WTC11 (cell line): ENCODE results near the gene PLCD1. TPM values are rescaled to one million over a fixed set of nuclear protein-coding genes. Genes with fewer than 3 reads are reported as not detected.

ENCODE experiments used
- ATAC-seq: fragments of 200-7000 bp; cut with Tn5 transposase; 2 replicates; pipeline ENCODE4 v1.10.0; 2021; ENCODE audit warnings: mild to moderate bottlenecking, moderate library complexity
- CTCF ChIA-PET: fragments of 300-600 bp; sonication (Branson Sonifier 250); formaldehyde crosslinking; loops from one replicate; lab custom pipeline; 2021; ENCODE audit warnings: antibody characterized with exemption; lab: Charles Lee
- POLR2A ChIA-PET: fragments of 350-600 bp; sonication (Branson Sonifier 250); formaldehyde crosslinking; loops from one replicate; lab custom pipeline; 2021; ENCODE audit warnings: antibody characterized with exemption; lab: Charles Lee
- DNase-seq: peaks from one replicate; pipeline ENCODE4 v3.0.0; 2021; ENCODE audit warnings: low spot score
- H3K27ac Mint-ChIP-seq: 2 replicates; pipeline ENCODE4 v1.8.0; 2021; ENCODE audit warnings: mixed read lengths
- H3K27me3 Mint-ChIP-seq: 2 replicates; pipeline ENCODE4 v1.8.0; 2021; ENCODE audit warnings: low read depth, mild to moderate bottlenecking, moderate library complexity, mixed read lengths
- H3K36me3 Mint-ChIP-seq: 2 replicates; pipeline ENCODE4 v1.8.0; 2021; ENCODE audit warnings: mixed read lengths
- H3K4me1 Mint-ChIP-seq: 2 replicates; pipeline ENCODE4 v1.8.0; 2022; ENCODE audit warnings: mixed read lengths
- H3K4me3 Mint-ChIP-seq: 2 replicates; pipeline ENCODE4 v1.8.0; 2021; ENCODE audit warnings: mild to moderate bottlenecking, moderate library complexity, mixed read lengths
- H3K9me3 Mint-ChIP-seq: 2 replicates; pipeline ENCODE4 v1.8.0; 2021; ENCODE audit warnings: mixed read lengths
- AFF4 ChIP-seq: sonication (generic); formaldehyde crosslinking; IDR thresholded peaks from 2 replicates; pipeline ENCODE4 v1.8.1; 2023; ENCODE audit warnings: mild to moderate bottlenecking, missing genetic modification reagents, borderline replicate concordance
- ATF3 ChIP-seq: sonication (generic); formaldehyde crosslinking; conservative IDR thresholded peaks from 2 replicates; pipeline ENCODE4 v1.8.1; 2022; ENCODE audit warnings: mild to moderate bottlenecking, missing genetic modification reagents
- ELF4 ChIP-seq: sonication (generic); formaldehyde crosslinking; IDR thresholded peaks from 2 replicates; pipeline ENCODE4 v1.8.1; 2022; ENCODE audit warnings: low read depth, mild to moderate bottlenecking, moderate library complexity, missing genetic modification reagents
- ERG ChIP-seq: fragments of 250-450 bp; sonication (Bioruptor Pico); IDR thresholded peaks from 2 replicates; pipeline ENCODE4 v1.8.0; 2021; ENCODE audit warnings: mild to moderate bottlenecking
- FOXJ3 ChIP-seq: sonication (generic); formaldehyde crosslinking; IDR thresholded peaks from 2 replicates; pipeline ENCODE4 v1.9.0; 2021; ENCODE audit warnings: missing genetic modification reagents, mild to moderate bottlenecking, borderline replicate concordance
- HMGXB4 ChIP-seq: sonication (generic); formaldehyde crosslinking; IDR thresholded peaks from 2 replicates; pipeline ENCODE4 v1.8.1; 2023; ENCODE audit warnings: mild to moderate bottlenecking, moderate library complexity, missing genetic modification reagents
- IRF2 ChIP-seq: sonication (generic); formaldehyde crosslinking; IDR thresholded peaks from 2 replicates; pipeline ENCODE4 v1.8.0; 2022; ENCODE audit warnings: low read depth, missing genetic modification reagents, borderline replicate concordance
- JAZF1 ChIP-seq: fragments of 250-450 bp; sonication (Bioruptor Pico); IDR thresholded peaks from 2 replicates; pipeline ENCODE4 v1.9.0; 2021; ENCODE audit warnings: moderate library complexity, mild to moderate bottlenecking, inconsistent platforms
- MAX ChIP-seq: sonication (generic); formaldehyde crosslinking; IDR thresholded peaks from 2 replicates; pipeline ENCODE4 v1.8.0; 2022; ENCODE audit warnings: mild to moderate bottlenecking, missing genetic modification reagents
- MXD4 ChIP-seq: fragments of 250-450 bp; sonication (Bioruptor Pico); IDR thresholded peaks from 2 replicates; pipeline ENCODE4 v1.8.0; 2021; ENCODE audit warnings: mild to moderate bottlenecking, moderate library complexity, borderline replicate concordance
- NR2C2 ChIP-seq: sonication (generic); formaldehyde crosslinking; IDR thresholded peaks from 2 replicates; pipeline ENCODE4 v1.8.0; 2022; ENCODE audit warnings: mild to moderate bottlenecking, missing genetic modification reagents
- NR3C1 ChIP-seq: sonication (generic); formaldehyde crosslinking; conservative IDR thresholded peaks from 2 replicates; pipeline ENCODE4 v1.8.1; 2023; ENCODE audit warnings: low read depth, mild to moderate bottlenecking, missing genetic modification reagents
- SMAD3 ChIP-seq: sonication (generic); formaldehyde crosslinking; IDR thresholded peaks from 2 replicates; pipeline ENCODE4 v1.8.0; 2022; ENCODE audit warnings: missing genetic modification reagents, mild to moderate bottlenecking, borderline replicate concordance
- SMAD4 ChIP-seq: sonication (generic); formaldehyde crosslinking; IDR thresholded peaks from 2 replicates; pipeline ENCODE4 v1.8.0; 2022; ENCODE audit warnings: mild to moderate bottlenecking, missing genetic modification reagents
- STAT6 ChIP-seq: sonication (generic); formaldehyde crosslinking; conservative IDR thresholded peaks from 2 replicates; pipeline ENCODE4 v1.8.1; 2023; ENCODE audit warnings: mild to moderate bottlenecking, low read depth, missing genetic modification reagents, moderate library complexity
- TEAD1 ChIP-seq: sonication (generic); formaldehyde crosslinking; IDR thresholded peaks from 2 replicates; pipeline ENCODE4 v1.8.0; 2022; ENCODE audit warnings: mild to moderate bottlenecking, missing genetic modification reagents
- ZBTB43 ChIP-seq: sonication (generic); formaldehyde crosslinking; IDR thresholded peaks from 2 replicates; pipeline ENCODE4 v1.8.1; 2023; ENCODE audit warnings: mild to moderate bottlenecking, missing genetic modification reagents
- ZNF121 ChIP-seq: sonication (generic); formaldehyde crosslinking; IDR thresholded peaks from 2 replicates; pipeline ENCODE4 v1.8.0; 2023; ENCODE audit warnings: missing genetic modification reagents
- ZNF317 ChIP-seq: sonication (generic); formaldehyde crosslinking; IDR thresholded peaks from 2 replicates; pipeline ENCODE4 v1.8.1; 2023; ENCODE audit warnings: low read depth, mild to moderate bottlenecking, moderate library complexity, missing genetic modification reagents, borderline replicate concordance
- total RNA-seq: library from RNA; stranded (reverse); gene quantifications from 3 replicates; pipeline ENCODE4 v1.2.3, GENCODE V29; 2021

PLCD1 gene
- total RNA-seq, 1 experiment from 2014 or later = 29.9 TPM

- CTCF ChIA-PET = interaction anchor here (0.6 to 3.6 kb wide), 10 partner anchors 11 to 493 kb away, joined by 3 to 32 read pairs (median 6); partner anchors contain the start of genes ACAA1 and DLEC1
- DNase-seq = peak; percentile 36
- POLR2A ChIA-PET = interaction anchor here (1.1 to 1.5 kb wide), 2 partner anchors 10 to 109 kb away, joined by 4 to 5 read pairs; partner anchors contain the start of genes ACAA1 and DLEC1
Observed at GRCh38 chr3:38028621-38029361, 651 bp downstream of the PLCD1 start.

More at GRCh38 chr3:38028621-38029361, 651 bp downstream of the PLCD1 start:
- ATAC-seq = no peak
- Mint-ChIP-seq H3K36me3 (no peaks in the 10 kb centered on the region), H3K27ac (no peak overlapping the region), H3K4me3 (peak overlapping the region; percentile 75), H3K27me3 (peaks cover 71% of the 10 kb centered on the region), H3K4me1 (peaks cover 13% of the 10 kb centered on the region), H3K9me3 (no peaks in the 10 kb centered on the region)
- no peak for TF ChIP-seq SMAD4 (CRISPR knock-in tag)
- TF ChIP-seq ATF3 (CRISPR knock-in tag) = no peak
- no peak for TF ChIP-seq MAX
- no peak for TF ChIP-seq ZNF121 (CRISPR knock-in tag)
- no peak for TF ChIP-seq ELF4
- no peak for TF ChIP-seq FOXJ3 (CRISPR knock-in tag)
- no peak for TF ChIP-seq STAT6 (CRISPR knock-in tag)
- no peak for TF ChIP-seq MXD4 (CRISPR knock-in tag)
- no peak for TF ChIP-seq JAZF1 (CRISPR knock-in tag)
- no peak for TF ChIP-seq NR2C2
- TF ChIP-seq AFF4 (CRISPR knock-in tag) = no peak
- no peak for TF ChIP-seq ZBTB43 (CRISPR knock-in tag)
- TF ChIP-seq ERG (CRISPR knock-in tag) = no peak
- no peak for TF ChIP-seq ZNF317 (CRISPR knock-in tag)
- TF ChIP-seq IRF2 (CRISPR knock-in tag) = no peak
- no peak for TF ChIP-seq SMAD3 (CRISPR knock-in tag)
- no peak for TF ChIP-seq HMGXB4 (CRISPR knock-in tag)
- no peak for TF ChIP-seq NR3C1
- TF ChIP-seq TEAD1 (CRISPR knock-in tag) = no peak
